Measurements from ENCODE around the gene UQCR11.
A peak's percentile ranks its signal among the peaks of the same experiment; 100 is the strongest.

Gene UQCR11

GRCh38 chr19:1605236-1606137, at the start of gene UQCR11:
Gene UQCR11 (minus strand): TSS chr19:1605462. CDS start chr19:1605409, 53 bp downstream.
- H3K4me1 Mint-ChIP-seq (ENCODE audit: low read depth): peaks cover 59% of the 10 kb centered on the region
- H3K36me3 Mint-ChIP-seq (ENCODE audit: low read depth): peaks cover 47% of the 10 kb centered on the region
- H3K27me3 Mint-ChIP-seq: no peaks in the 10 kb centered on the region
- H3K27ac Mint-ChIP-seq: peak within 1 kb of the TSS; percentile 98
- peak within 1 kb of the TSS; percentile 84 for H3K4me3 Mint-ChIP-seq
- no peaks in the 10 kb centered on the region for H3K9me3 Mint-ChIP-seq
- peak; percentile 94 for DNase-seq

- H3K4me3 Mint-ChIP-seq: peak overlapping the region; percentile 12
- H3K9me3 Mint-ChIP-seq: no peaks in the 10 kb centered on the region
- H3K4me1 Mint-ChIP-seq (ENCODE audit: low read depth): peaks cover 23% of the 10 kb centered on the region
- H3K27ac Mint-ChIP-seq: no peak overlapping the region
- DNase-seq: no peak
- no peaks in the 10 kb centered on the region for H3K27me3 Mint-ChIP-seq
- H3K36me3 Mint-ChIP-seq (ENCODE audit: low read depth): peaks cover 17% of the 10 kb centered on the region
These were observed 49.0 kb upstream of the UQCR11 start for GRCh38 chr19:1654178-1654792.

- Mint-ChIP-seq H3K4me3 (peak overlapping the region; percentile 79), H3K36me3 (ENCODE audit: low read depth) (peaks cover 27% of the 10 kb centered on the region), H3K9me3 (no peaks in the 10 kb centered on the region), H3K27ac (peak overlapping the region; percentile 93), H3K27me3 (no peaks in the 10 kb centered on the region), H3K4me1 (ENCODE audit: low read depth) (peaks cover 31% of the 10 kb centered on the region)
- no peak for DNase-seq
These were observed 48.0 kb upstream of the UQCR11 start for GRCh38 chr19:1653300-1653628.

GRCh38 chr19:1652471-1653299, 47.4 kb upstream of the UQCR11 start, which contains the start of gene TCF3:
Gene TCF3 (minus strand): TSS chr19:1652615. CDS start chr19:1650248, 2,367 bp downstream.
- peak within 1 kb of the TSS; percentile 88 for H3K4me3 Mint-ChIP-seq
- H3K27me3 Mint-ChIP-seq: no peaks in the 10 kb centered on the region
- peaks cover 31% of the 10 kb centered on the region for H3K4me1 Mint-ChIP-seq (ENCODE audit: low read depth)
- no peaks in the 10 kb centered on the region for H3K9me3 Mint-ChIP-seq
- DNase-seq: peak; percentile 99
- peaks cover 32% of the 10 kb centered on the region for H3K36me3 Mint-ChIP-seq (ENCODE audit: low read depth)
- peak within 1 kb of the TSS; percentile 95 for H3K27ac Mint-ChIP-seq

GRCh38 chr19:1651568-1652291, 46.5 kb upstream of the UQCR11 start:
- no peaks in the 10 kb centered on the region for H3K27me3 Mint-ChIP-seq
- DNase-seq: peak; percentile 69
- H3K36me3 Mint-ChIP-seq (ENCODE audit: low read depth): peaks cover 38% of the 10 kb centered on the region
- no peaks in the 10 kb centered on the region for H3K9me3 Mint-ChIP-seq
- peaks cover 31% of the 10 kb centered on the region for H3K4me1 Mint-ChIP-seq (ENCODE audit: low read depth)
- H3K27ac Mint-ChIP-seq: peak overlapping the region; percentile 95
- peak overlapping the region; percentile 88 for H3K4me3 Mint-ChIP-seq

GRCh38 chr19:1650650-1651567, 45.6 kb upstream of the UQCR11 start:
- H3K27me3 Mint-ChIP-seq: no peaks in the 10 kb centered on the region
- DNase-seq: peak; percentile 79
- H3K4me3 Mint-ChIP-seq: peak overlapping the region; percentile 88
- peak overlapping the region; percentile 95 for H3K27ac Mint-ChIP-seq
- peaks cover 46% of the 10 kb centered on the region for H3K36me3 Mint-ChIP-seq (ENCODE audit: low read depth)
- peaks cover 31% of the 10 kb centered on the region for H3K4me1 Mint-ChIP-seq (ENCODE audit: low read depth)
- H3K9me3 Mint-ChIP-seq: no peaks in the 10 kb centered on the region

- H3K4me3 Mint-ChIP-seq: peak overlapping the region; percentile 88
- DNase-seq: no peak
- H3K27ac Mint-ChIP-seq: peak overlapping the region; percentile 95
- no peaks in the 10 kb centered on the region for H3K27me3 Mint-ChIP-seq
- H3K4me1 Mint-ChIP-seq (ENCODE audit: low read depth): peaks cover 31% of the 10 kb centered on the region
- H3K36me3 Mint-ChIP-seq (ENCODE audit: low read depth): peaks cover 56% of the 10 kb centered on the region
- no peaks in the 10 kb centered on the region for H3K9me3 Mint-ChIP-seq
These were observed 44.7 kb upstream of the UQCR11 start for GRCh38 chr19:1649706-1650649.

- no peak for DNase-seq
- Mint-ChIP-seq H3K9me3 (no peaks in the 10 kb centered on the region), H3K36me3 (ENCODE audit: low read depth) (peaks cover 61% of the 10 kb centered on the region), H3K4me1 (ENCODE audit: low read depth) (peaks cover 31% of the 10 kb centered on the region), H3K4me3 (no peak overlapping the region), H3K27me3 (no peaks in the 10 kb centered on the region), H3K27ac (peak overlapping the region; percentile 59)
These were observed 43.8 kb upstream of the UQCR11 start for GRCh38 chr19:1648920-1649541.

GRCh38 chr19:1648459-1648849, 43.2 kb upstream of the UQCR11 start:
- peaks cover 67% of the 10 kb centered on the region for H3K36me3 Mint-ChIP-seq (ENCODE audit: low read depth)
- H3K4me1 Mint-ChIP-seq (ENCODE audit: low read depth): peaks cover 31% of the 10 kb centered on the region
- H3K4me3 Mint-ChIP-seq: no peak overlapping the region
- no peaks in the 10 kb centered on the region for H3K27me3 Mint-ChIP-seq
- H3K27ac Mint-ChIP-seq: no peak overlapping the region
- DNase-seq: no peak
- no peaks in the 10 kb centered on the region for H3K9me3 Mint-ChIP-seq

GRCh38 chr19:1647501-1648458, 42.5 kb upstream of the UQCR11 start:
- Mint-ChIP-seq H3K4me3 (no peak overlapping the region), H3K36me3 (ENCODE audit: low read depth) (peaks cover 74% of the 10 kb centered on the region), H3K4me1 (ENCODE audit: low read depth) (peaks cover 27% of the 10 kb centered on the region), H3K27ac (no peak overlapping the region), H3K27me3 (no peaks in the 10 kb centered on the region), H3K9me3 (no peaks in the 10 kb centered on the region)
- no peak for DNase-seq

- Mint-ChIP-seq H3K27me3 (no peaks in the 10 kb centered on the region), H3K9me3 (no peaks in the 10 kb centered on the region), H3K4me1 (ENCODE audit: low read depth) (peaks cover 27% of the 10 kb centered on the region), H3K36me3 (ENCODE audit: low read depth) (peaks cover 83% of the 10 kb centered on the region), H3K27ac (no peak overlapping the region), H3K4me3 (no peak overlapping the region)
- DNase-seq: no peak
These were observed 41.6 kb upstream of the UQCR11 start for GRCh38 chr19:1646659-1647453.

All from activated T-cell treated with anti-CD3 and anti-CD28 coated beads, Interleukin-2, amount 50 U/mL, for 24 hours (primary cell).